ENCODE results near the gene GNMT.

Gene GNMT

GRCh38 chr6:42974919-42975505 lies 14.5 kb downstream of the GNMT start:
- Mint-ChIP-seq H3K36me3 (peaks cover 35 to 46% of the 10 kb centered on the region in 2 donors), H3K27me3 (no peaks in the 10 kb centered on the region), H3K4me1 (peaks cover 20 to 63% of the 10 kb centered on the region in 2 donors), H3K4me3 (no peak overlapping the region), H3K27ac (no peak overlapping the region), H3K9me3 (no peaks in the 10 kb centered on the region)
- no peak for ATAC-seq (replicated peaks)
- no peak for DNase-seq

- Mint-ChIP-seq H3K27ac (peak overlapping the region; percentile 95), H3K27me3 (no peaks in the 10 kb centered on the region), H3K4me1 (peaks cover 13 to 48% of the 10 kb centered on the region in 2 donors), H3K9me3 (no peaks in the 10 kb centered on the region), H3K4me3 (peak overlapping the region; percentile 87 to 94), H3K36me3 (peaks cover 24 to 25% of the 10 kb centered on the region in 2 donors)
- ATAC-seq (replicated peaks) = peak in 1 of 2 donors; percentile 20
- no peak for DNase-seq
Observed at GRCh38 chr6:42978487-42978838, 17.9 kb downstream of the GNMT start.

GRCh38 chr6:42978839-42979522 lies 18.4 kb downstream of the GNMT start, which contains the start of gene PEX6:
PEX6 (minus strand) TSS chr6:42979181; CDS start chr6:42979150, 31 bp downstream.
- H3K9me3 Mint-ChIP-seq = no peaks in the 10 kb centered on the region
- peaks cover 16 to 50% of the 10 kb centered on the region in 2 donors for H3K4me1 Mint-ChIP-seq
- H3K36me3 Mint-ChIP-seq = peaks cover 19 to 20% of the 10 kb centered on the region in 2 donors
- peak; percentile 90 for DNase-seq
- H3K27me3 Mint-ChIP-seq = no peaks in the 10 kb centered on the region
- peak; percentile 95 to 97 for ATAC-seq (replicated peaks)
- peak within 1 kb of the TSS; percentile 88 to 94 for H3K4me3 Mint-ChIP-seq
- H3K27ac Mint-ChIP-seq = peak within 1 kb of the TSS; percentile 97

GRCh38 chr6:42979523-42980177 lies 19.1 kb downstream of the GNMT start:
- DNase-seq (no peak), ATAC-seq (replicated peaks) (peak; percentile 15 to 17)
- Mint-ChIP-seq H3K27ac (peak overlapping the region; percentile 97), H3K36me3 (peaks cover 16 to 19% of the 10 kb centered on the region in 2 donors), H3K9me3 (no peaks in the 10 kb centered on the region), H3K4me1 (peaks cover 16 to 50% of the 10 kb centered on the region in 2 donors), H3K4me3 (peak overlapping the region; percentile 88 to 94), H3K27me3 (no peaks in the 10 kb centered on the region)

GRCh38 chr6:42981836-42982235 lies 21.3 kb downstream of the GNMT start:
- Mint-ChIP-seq H3K9me3 (no peaks in the 10 kb centered on the region), H3K4me1 (peaks cover 25 to 50% of the 10 kb centered on the region in 2 donors)
- ATAC-seq (replicated peaks) = no peak

GRCh38 chr6:42984001-42984923 lies 23.7 kb downstream of the GNMT start, which contains the start of gene PPP2R5D:
PPP2R5D (plus strand) TSS chr6:42984570; CDS start chr6:42984678, 108 bp downstream.
- Mint-ChIP-seq H3K27me3 (no peaks in the 10 kb centered on the region), H3K4me3 (peak within 1 kb of the TSS; percentile 86 to 87), H3K36me3 (peaks cover 6 to 12% of the 10 kb centered on the region in 2 donors), H3K27ac (peak within 1 kb of the TSS; percentile 97), H3K4me1 (peaks cover 28 to 50% of the 10 kb centered on the region in 2 donors), H3K9me3 (no peaks in the 10 kb centered on the region)
- DNase-seq (peak; percentile 96), ATAC-seq (replicated peaks) (peak; percentile 92 to 95)

More at GRCh38 chr6:42981836-42982235, 21.3 kb downstream of the GNMT start:
- no peaks in the 10 kb centered on the region for H3K27me3 Mint-ChIP-seq
- H3K36me3 Mint-ChIP-seq = peaks cover 10 to 16% of the 10 kb centered on the region in 2 donors
- no peak overlapping the region for H3K27ac Mint-ChIP-seq
- no peak overlapping the region for H3K4me3 Mint-ChIP-seq
- DNase-seq = no peak

- Mint-ChIP-seq H3K36me3 (peaks cover 10 to 18% of the 10 kb centered on the region in 2 donors), H3K4me1 (peaks cover 26 to 43% of the 10 kb centered on the region in 2 donors), H3K4me3 (peak overlapping the region; percentile 86 to 87), H3K27me3 (no peaks in the 10 kb centered on the region), H3K9me3 (no peaks in the 10 kb centered on the region), H3K27ac (peak overlapping the region; percentile 39)
- no peak for ATAC-seq (replicated peaks)
- peak; percentile 6 for DNase-seq
Observed at GRCh38 chr6:42984924-42985475, 24.4 kb downstream of the GNMT start.

GRCh38 chr6:42987533-42988451 lies 27.2 kb downstream of the GNMT start:
- H3K36me3 Mint-ChIP-seq = peaks cover 18 to 28% of the 10 kb centered on the region in 2 donors
- no peaks in the 10 kb centered on the region for H3K27me3 Mint-ChIP-seq
- peak overlapping the region; percentile 15 for H3K27ac Mint-ChIP-seq
- H3K4me3 Mint-ChIP-seq = no peak overlapping the region
- H3K4me1 Mint-ChIP-seq = peaks cover 25 to 42% of the 10 kb centered on the region in 2 donors
- H3K9me3 Mint-ChIP-seq = no peaks in the 10 kb centered on the region
- DNase-seq (no peak), ATAC-seq (replicated peaks) (no peak)

GRCh38 chr6:42988486-42989020 lies 28.0 kb downstream of the GNMT start:
- H3K4me3 Mint-ChIP-seq = no peak overlapping the region
- ATAC-seq (replicated peaks) = no peak
- peaks cover 27 to 44% of the 10 kb centered on the region in 2 donors for H3K4me1 Mint-ChIP-seq

GRCh38 chr6:42989923-42990322 lies 29.4 kb downstream of the GNMT start:
- ATAC-seq (replicated peaks) = no peak
- H3K27me3 Mint-ChIP-seq = no peaks in the 10 kb centered on the region
- H3K4me1 Mint-ChIP-seq = peaks cover 22 to 43% of the 10 kb centered on the region in 2 donors
- no peaks in the 10 kb centered on the region for H3K9me3 Mint-ChIP-seq
- no peak for DNase-seq
- H3K27ac Mint-ChIP-seq = no peak overlapping the region
- no peak overlapping the region for H3K4me3 Mint-ChIP-seq
- H3K36me3 Mint-ChIP-seq = peaks cover 22 to 32% of the 10 kb centered on the region in 2 donors

More at GRCh38 chr6:42988486-42989020, 28.0 kb downstream of the GNMT start:
- Mint-ChIP-seq H3K9me3 (no peaks in the 10 kb centered on the region), H3K27ac (no peak overlapping the region), H3K36me3 (peaks cover 20 to 30% of the 10 kb centered on the region in 2 donors), H3K27me3 (no peaks in the 10 kb centered on the region)
- DNase-seq = no peak

- no peaks in the 10 kb centered on the region for H3K9me3 Mint-ChIP-seq
- H3K27me3 Mint-ChIP-seq = no peaks in the 10 kb centered on the region
- DNase-seq (no peak), ATAC-seq (replicated peaks) (no peak)
- peaks cover 2 to 12% of the 10 kb centered on the region in 2 donors for H3K4me1 Mint-ChIP-seq
- peaks cover 20 to 26% of the 10 kb centered on the region in 2 donors for H3K36me3 Mint-ChIP-seq
- no peak overlapping the region for H3K27ac Mint-ChIP-seq
- H3K4me3 Mint-ChIP-seq = no peak overlapping the region
Observed at GRCh38 chr6:42993445-42993844, 32.9 kb downstream of the GNMT start.

- H3K9me3 Mint-ChIP-seq = no peaks in the 10 kb centered on the region
- ATAC-seq (replicated peaks) = no peak
- no peaks in the 10 kb centered on the region for H3K27me3 Mint-ChIP-seq
- no peak for DNase-seq
- peaks cover 9 to 16% of the 10 kb centered on the region in 2 donors for H3K36me3 Mint-ChIP-seq
- H3K4me1 Mint-ChIP-seq = peaks cover 2 to 13% of the 10 kb centered on the region in 2 donors
- H3K4me3 Mint-ChIP-seq = no peak overlapping the region
- no peak overlapping the region for H3K27ac Mint-ChIP-seq
Observed at GRCh38 chr6:42996513-42996912, 36.0 kb downstream of the GNMT start.

All from stimulated activated naive B cell treated with anti-CD40 and anti-IgM and Interleukin-4, amounts not matched to agents 10 μg/mL and 1 μg/mL and 100 μg/mL, for 72 hours (primary cell).